HepG2 (cell line): ENCODE results near the gene TGM5. TPM values are rescaled to one million over a fixed set of nuclear protein-coding genes. Genes with fewer than 3 reads are reported as not detected.
A peak's percentile ranks its signal among the peaks of the same experiment; 100 is the strongest.

Experiments used
- AGO2 ChIP-seq: fragments of 200-400 bp; formaldehyde crosslinking; optimal IDR thresholded peaks from 2 replicates; pipeline ENCODE3; 2017; ENCODE audit warnings: mild to moderate bottlenecking, low read depth, low read length, moderate library complexity
- CHCHD3 ChIP-seq: sonication (generic); formaldehyde crosslinking; IDR thresholded peaks from 2 replicates; pipeline ENCODE4 v1.8.0; 2022; ENCODE audit warnings: mild to moderate bottlenecking, missing genetic modification reagents, moderate library complexity
- DNMT3B ChIP-seq: conservative IDR thresholded peaks from 2 replicates; pipeline ENCODE4 v1.6.1; 2016; ENCODE audit warnings: missing biosample characterization, control low read depth
- ELF3 ChIP-seq: IDR thresholded peaks from 2 replicates; pipeline ENCODE4 v1.6.1; 2016; ENCODE audit warnings: missing genetic modification reagents, missing compliant biosample characterization
- ELF4 ChIP-seq: sonication (generic); formaldehyde crosslinking; IDR thresholded peaks from 2 replicates; pipeline ENCODE4 v1.5.0; 2020; ENCODE audit warnings: missing genetic modification reagents, mild to moderate bottlenecking, moderate library complexity, borderline replicate concordance
- GFI1 ChIP-seq: sonication (generic); formaldehyde crosslinking; IDR thresholded peaks from 2 replicates; pipeline ENCODE4 v1.5.0; 2020; ENCODE audit warnings: missing genetic modification reagents, mild to moderate bottlenecking, borderline replicate concordance
- HMG20A ChIP-seq: IDR thresholded peaks from 2 replicates; pipeline ENCODE4 v1.6.1; 2016; ENCODE audit warnings: borderline replicate concordance
- HMGA1 ChIP-seq: sonication (generic); formaldehyde crosslinking; conservative IDR thresholded peaks from 2 replicates; pipeline ENCODE4 v1.4.0; 2020; ENCODE audit warnings: missing genetic modification reagents
- HNF4A ChIP-seq: sonication (generic); formaldehyde crosslinking; IDR thresholded peaks from 2 replicates; pipeline ENCODE4 v1.4.0; 2020; ENCODE audit warnings: missing genetic modification reagents
- IRX3 ChIP-seq: sonication (generic); formaldehyde crosslinking; IDR thresholded peaks from 2 replicates; pipeline ENCODE4 v1.8.1; 2023; ENCODE audit warnings: mild to moderate bottlenecking, low read depth, missing genetic modification reagents, borderline replicate concordance
- KDM5B ChIP-seq: sonication (generic); formaldehyde crosslinking; IDR thresholded peaks from 2 replicates; pipeline ENCODE4 v1.4.0; 2020; ENCODE audit warnings: missing genetic modification reagents, mild to moderate bottlenecking, borderline replicate concordance
- MATR3 ChIP-seq: sonication (generic); formaldehyde crosslinking; IDR thresholded peaks from 2 replicates; pipeline ENCODE4 v1.4.0; 2020; ENCODE audit warnings: missing genetic modification reagents
- MIER2 ChIP-seq: IDR thresholded peaks from 2 replicates; pipeline ENCODE4 v1.6.1; 2016; ENCODE audit warnings: missing biosample characterization, missing genetic modification reagents
- MTERF4 ChIP-seq: sonication (generic); formaldehyde crosslinking; IDR thresholded peaks from 2 replicates; pipeline ENCODE4 v1.8.0; 2023; ENCODE audit warnings: mild to moderate bottlenecking, missing genetic modification reagents
- MYC ChIP-seq: sonication (generic); formaldehyde crosslinking; IDR thresholded peaks from 2 replicates; pipeline ENCODE4 v1.9.0; 2021; ENCODE audit warnings: missing genetic modification reagents, borderline replicate concordance
- NPAS2 ChIP-seq: sonication (generic); formaldehyde crosslinking; IDR thresholded peaks from 2 replicates; pipeline ENCODE4 v1.8.0; 2022; ENCODE audit warnings: mild to moderate bottlenecking, missing genetic modification reagents, borderline replicate concordance
- NR2F2 ChIP-seq: IDR thresholded peaks from 2 replicates; pipeline ENCODE4 v1.6.1; 2012; ENCODE audit warnings: low read depth, inconsistent platforms, borderline replicate concordance
- SMAD1 ChIP-seq: sonication (generic); formaldehyde crosslinking; IDR thresholded peaks from 2 replicates; pipeline ENCODE4 v1.4.0; 2020; ENCODE audit warnings: missing genetic modification reagents, low read depth, mild to moderate bottlenecking, borderline replicate concordance
- ZNF234 ChIP-seq: sonication (generic); formaldehyde crosslinking; conservative IDR thresholded peaks from 2 replicates; pipeline ENCODE4 v1.5.1; 2020; ENCODE audit warnings: mild to moderate bottlenecking, missing genetic modification reagents
- ZNF235 ChIP-seq: sonication (generic); formaldehyde crosslinking; IDR thresholded peaks from 2 replicates; pipeline ENCODE4 v1.8.1; 2023; ENCODE audit warnings: mild to moderate bottlenecking, missing genetic modification reagents, borderline replicate concordance
- ZNF326 ChIP-seq: sonication (generic); formaldehyde crosslinking; IDR thresholded peaks from 2 replicates; pipeline ENCODE4 v1.4.0; 2020; ENCODE audit warnings: missing genetic modification reagents, borderline replicate concordance
- ZNF512 ChIP-seq: sonication (generic); formaldehyde crosslinking; IDR thresholded peaks from 2 replicates; pipeline ENCODE4 v1.4.0; 2020; ENCODE audit warnings: mild to moderate bottlenecking, missing genetic modification reagents
- ZNF597 ChIP-seq: sonication (generic); formaldehyde crosslinking; IDR thresholded peaks from 2 replicates; pipeline ENCODE4 v1.5.0; 2020; ENCODE audit warnings: missing genetic modification reagents
- ZNF614 ChIP-seq: IDR thresholded peaks from 2 replicates; pipeline ENCODE4 v1.6.1; 2018; ENCODE audit warnings: missing biosample characterization, missing genetic modification reagents, inconsistent platforms, borderline replicate concordance
- ZNF672 ChIP-seq: sonication (generic); formaldehyde crosslinking; IDR thresholded peaks from 2 replicates; pipeline ENCODE4 v1.8.1; 2022; ENCODE audit warnings: missing genetic modification reagents
- ZNF740 ChIP-seq: sonication (generic); formaldehyde crosslinking; IDR thresholded peaks from 2 replicates; pipeline ENCODE4 v1.4.0; 2020; ENCODE audit warnings: missing genetic modification reagents
- ZNF879 ChIP-seq: sonication (generic); formaldehyde crosslinking; IDR thresholded peaks from 2 replicates; pipeline ENCODE4 v1.8.1; 2023; ENCODE audit warnings: missing genetic modification reagents
- polyA plus RNA-seq, 8 experiments: library from polyadenylated mRNA; depleted of rRNA in 3 of 8; stranded (reverse) in 7 of 8; unstranded in 1 of 8; fragments of >200 nt; fragmentation: Illumina TruSeq in 4 of 8; extraction: Trizol in 4 of 8; gene quantifications; 2 replicates each; pipeline versions ENCODE4 v1.2.1 to v1.2.3, GENCODE V29; 2011 to 2016; ENCODE audit warnings: low read depth in 4 of 8, missing spikeins in 1 of 8, mixed read lengths in 1 of 8; ENCODE audit not compliant: insufficient read depth in 1 of 8
- total RNA-seq, 5 experiments: library from RNA; depleted of rRNA; stranded (reverse); fragments of >200 nt; fragmentation: Illumina TruSeq; extraction: Trizol; gene quantifications; 2 replicates each; pipeline ENCODE4 v1.2.3, GENCODE V29; 2016; ENCODE audit warnings: low read depth in 1 of 5

TGM5 gene
- total and polyA plus RNA-seq, 2 of the 13 experiments (the other 11 are each of a cell fraction or from before 2014, with no cell fraction given), result 0.18 to 0.65 TPM

- TF ChIP-seq ZNF597 (CRISPR knock-in tag), result no peak
- TF ChIP-seq ELF4 (CRISPR knock-in tag), result peak; percentile 85; the same call in 1 of the 2 replicates
- peak; percentile 83; the same call in 1 of the 2 replicates for TF ChIP-seq KDM5B (CRISPR knock-in tag)
- TF ChIP-seq ZNF614 (CRISPR knock-in tag), result peak; percentile 49; the same call in 1 of the 2 replicates
- no peak for TF ChIP-seq GFI1 (CRISPR knock-in tag)
- TF ChIP-seq HMG20A (CRISPR knock-in tag), result no peak
- TF ChIP-seq NR2F2, result no peak
- TF ChIP-seq CHCHD3 (CRISPR knock-in tag), result 0 out of 2 replicates have a peak, but pooled peaks have one; percentile 50
- TF ChIP-seq HNF4A (CRISPR knock-in tag), result peak; percentile 34; the same call in 1 of the 2 replicates
- 0 out of 2 replicates have a peak, but pooled peaks have one; percentile 43 for TF ChIP-seq ZNF740
- no peak for TF ChIP-seq ZNF512 (CRISPR knock-in tag)
- TF ChIP-seq ZNF672, result no peak
- no peak for TF ChIP-seq DNMT3B (CRISPR knock-in tag)
- TF ChIP-seq ZNF879 (CRISPR knock-in tag), result no peak
- no peak for TF ChIP-seq ZNF235 (CRISPR knock-in tag)
- 0 out of 2 replicates have a peak, but pooled peaks have one; percentile 49 for TF ChIP-seq ZNF326 (CRISPR knock-in tag)
- TF ChIP-seq ELF3 (CRISPR knock-in tag), result peak; percentile 81
- TF ChIP-seq MIER2 (CRISPR knock-in tag), result no peak
- no peak for TF ChIP-seq ZNF234 (CRISPR knock-in tag)
- no peak for TF ChIP-seq MATR3 (CRISPR knock-in tag)
- no peak for TF ChIP-seq HMGA1
- 0 out of 2 replicates have a peak, but pooled peaks have one; percentile 49 for TF ChIP-seq IRX3
- TF ChIP-seq MYC, result peak; percentile 93
- TF ChIP-seq SMAD1 (CRISPR knock-in tag), result no peak
- TF ChIP-seq AGO2, result peak; percentile 98
- TF ChIP-seq MTERF4 (CRISPR knock-in tag), result peak; percentile 45; the same call in 1 of the 2 replicates
- no peak for TF ChIP-seq NPAS2 (CRISPR knock-in tag)
These were observed 81.3 kb downstream of the TGM5 start, which contains the start of gene CCNDBP1 (continued) for GRCh38 chr15:43185157-43186002.
